ENCODE results near the gene KIFC3.
A peak's percentile ranks its signal among the peaks of the same experiment; 100 is the strongest.

KIFC3 gene

GRCh38 chr16:57758331-57759117 lies 43.8 kb downstream of the KIFC3 start:
- TF ChIP-seq EZH2phosphoT487 (IDR thresholded peaks at IDR 0.05; ENCODE audit: low read depth): no peak
- TF ChIP-seq CTCF (IDR thresholded peaks at IDR 0.05; ENCODE audit: low read depth, low read length): no peak

GRCh38 chr16:57757883-57758282 lies 44.4 kb downstream of the KIFC3 start:
- Histone ChIP-seq H3K9ac (ENCODE audit: low read length) (no peak overlapping the region), H3K36me3 (replicated peaks; ENCODE audit: low read depth, low read length) (no peaks in the 10 kb centered on the region), H3K4me1 (ENCODE audit: low read length) (no peaks in the 10 kb centered on the region), H3K27ac (ENCODE audit: low read length) (no peak overlapping the region), H2AFZ (ENCODE audit: low read depth, low read length) (no peak overlapping the region), H3K27me3 (ENCODE audit: low read depth, low read length) (no peaks in the 10 kb centered on the region), H3K4me2 (ENCODE audit: low read length) (no peak overlapping the region), H3K4me3 (ENCODE audit: low read length) (no peak overlapping the region), H4K20me1 (ENCODE audit: insufficient read depth, low read length) (no peaks in the 10 kb centered on the region), H3K79me2 (ENCODE audit: low read length) (no peaks in the 10 kb centered on the region), H3K9me3 (ENCODE audit: insufficient read depth, low read length) (no peaks in the 10 kb centered on the region)
- TF ChIP-seq CTCF (IDR thresholded peaks at IDR 0.05; ENCODE audit: low read depth, low read length): no peak
- TF ChIP-seq EZH2phosphoT487 (IDR thresholded peaks at IDR 0.05; ENCODE audit: low read depth): no peak

More at GRCh38 chr16:57758331-57759117, 43.8 kb downstream of the KIFC3 start:
- no peak overlapping the region for H3K4me3 ChIP-seq (ENCODE audit: low read length)
- no peak overlapping the region for H3K4me2 ChIP-seq (ENCODE audit: low read length)
- no peaks in the 10 kb centered on the region for H3K27me3 ChIP-seq (ENCODE audit: low read depth, low read length)
- H2AFZ ChIP-seq (ENCODE audit: low read depth, low read length): no peak overlapping the region
- H3K9ac ChIP-seq (ENCODE audit: low read length): no peak overlapping the region
- H3K36me3 ChIP-seq (replicated peaks; ENCODE audit: low read depth, low read length): no peaks in the 10 kb centered on the region
- H4K20me1 ChIP-seq (ENCODE audit: insufficient read depth, low read length): no peaks in the 10 kb centered on the region
- no peaks in the 10 kb centered on the region for H3K79me2 ChIP-seq (ENCODE audit: low read length)
- H3K4me1 ChIP-seq (ENCODE audit: low read length): no peaks in the 10 kb centered on the region
- H3K27ac ChIP-seq (ENCODE audit: low read length): no peak overlapping the region
- H3K9me3 ChIP-seq (ENCODE audit: insufficient read depth, low read length): no peaks in the 10 kb centered on the region

- no peaks in the 10 kb centered on the region for H3K79me2 ChIP-seq (ENCODE audit: low read length)
- no peaks in the 10 kb centered on the region for H3K9me3 ChIP-seq (ENCODE audit: insufficient read depth, low read length)
- H3K4me1 ChIP-seq (ENCODE audit: low read length): no peaks in the 10 kb centered on the region
- H3K27me3 ChIP-seq (ENCODE audit: low read depth, low read length): no peaks in the 10 kb centered on the region
- no peak overlapping the region for H3K4me3 ChIP-seq (ENCODE audit: low read length)
- no peak overlapping the region for H3K27ac ChIP-seq (ENCODE audit: low read length)
- H3K9ac ChIP-seq (ENCODE audit: low read length): no peak overlapping the region
- no peaks in the 10 kb centered on the region for H4K20me1 ChIP-seq (ENCODE audit: insufficient read depth, low read length)
- H3K4me2 ChIP-seq (ENCODE audit: low read length): no peak overlapping the region
- TF ChIP-seq CTCF (IDR thresholded peaks at IDR 0.05; ENCODE audit: low read depth, low read length) (peak; percentile 89), EZH2phosphoT487 (IDR thresholded peaks at IDR 0.05; ENCODE audit: low read depth) (no peak)
- H2AFZ ChIP-seq (ENCODE audit: low read depth, low read length): no peak overlapping the region
- no peaks in the 10 kb centered on the region for H3K36me3 ChIP-seq (replicated peaks; ENCODE audit: low read depth, low read length)
Measured at GRCh38 chr16:57757326-57757786, 44.9 kb downstream of the KIFC3 start.

GRCh38 chr16:57756424-57757325 lies 45.6 kb downstream of the KIFC3 start:
- Histone ChIP-seq H3K4me2 (ENCODE audit: low read length) (no peak overlapping the region), H3K4me3 (ENCODE audit: low read length) (no peak overlapping the region), H3K27me3 (ENCODE audit: low read depth, low read length) (no peaks in the 10 kb centered on the region), H3K27ac (ENCODE audit: low read length) (no peak overlapping the region), H3K9ac (ENCODE audit: low read length) (no peak overlapping the region), H3K9me3 (ENCODE audit: insufficient read depth, low read length) (no peaks in the 10 kb centered on the region), H3K36me3 (replicated peaks; ENCODE audit: low read depth, low read length) (no peaks in the 10 kb centered on the region), H3K4me1 (ENCODE audit: low read length) (no peaks in the 10 kb centered on the region), H2AFZ (ENCODE audit: low read depth, low read length) (no peak overlapping the region), H4K20me1 (ENCODE audit: insufficient read depth, low read length) (no peaks in the 10 kb centered on the region), H3K79me2 (ENCODE audit: low read length) (no peaks in the 10 kb centered on the region)
- no peak for TF ChIP-seq CTCF (IDR thresholded peaks at IDR 0.05; ENCODE audit: low read depth, low read length)
- no peak for TF ChIP-seq EZH2phosphoT487 (IDR thresholded peaks at IDR 0.05; ENCODE audit: low read depth)

All from OCI-LY3 (cell line).